ENCODE results near the gene MRPL38.

- TF ChIP-seq CTCF (IDR thresholded peaks at IDR 0.05; ENCODE audit: insufficient read depth, low read length) (no peak), POLR2AphosphoS5 (IDR thresholded peaks at IDR 0.05; ENCODE audit: low read depth) (no peak)
Measured at GRCh38 chr17:75849724-75850123, 55.0 kb downstream of the MRPL38 start.
